PFSK-1 (cell line): ENCODE measurements around the gene CGN.

ENCODE experiments used
- FOXP2 ChIP-seq: optimal IDR thresholded peaks from 2 replicates; pipeline ENCODE3; 2011; ENCODE audit warnings: borderline replicate concordance, control low read depth, inconsistent platforms; ENCODE audit not compliant: insufficient read depth; ENCODE audit errors: extremely low read length, extremely low read depth
- POLR2AphosphoS5 ChIP-seq: IDR thresholded peaks from 2 replicates; pipeline ENCODE4 v1.6.1; 2012; ENCODE audit warnings: low read depth, mild to moderate bottlenecking, control low read depth, low read length, moderate library complexity
- SIN3A ChIP-seq: IDR thresholded peaks from 2 replicates; pipeline ENCODE4 v1.6.1; 2012; ENCODE audit warnings: mild to moderate bottlenecking, low read length, moderate library complexity, borderline replicate concordance; ENCODE audit not compliant: insufficient read depth
- TAF1 ChIP-seq: IDR thresholded peaks from 2 replicates; pipeline ENCODE4 v1.6.1; 2012; ENCODE audit warnings: low read length, control low read depth, borderline replicate concordance; ENCODE audit not compliant: insufficient read depth
- TF ChIP-seq, protein P1 (sequence below), 2 experiments: IDR thresholded peaks; 2 replicates each; pipeline versions ENCODE4 v1.6.1 to v1.8.0; 2011 to 2012; ENCODE audit warnings: low read depth in 2 of 2, low read length in 2 of 2, control low read depth in 1 of 2, inconsistent platforms in 1 of 2, mild to moderate bottlenecking in 1 of 2, moderate library complexity in 1 of 2; ENCODE audit not compliant: insufficient read depth in 1 of 2

Gene CGN

GRCh38 chr1:151579436-151580225 is 68.4 kb downstream of the CGN start:
- TF ChIP-seq POLR2AphosphoS5: no peak
- no peak for TF ChIP-seq SIN3A
- TF ChIP-seq, protein P1, sequence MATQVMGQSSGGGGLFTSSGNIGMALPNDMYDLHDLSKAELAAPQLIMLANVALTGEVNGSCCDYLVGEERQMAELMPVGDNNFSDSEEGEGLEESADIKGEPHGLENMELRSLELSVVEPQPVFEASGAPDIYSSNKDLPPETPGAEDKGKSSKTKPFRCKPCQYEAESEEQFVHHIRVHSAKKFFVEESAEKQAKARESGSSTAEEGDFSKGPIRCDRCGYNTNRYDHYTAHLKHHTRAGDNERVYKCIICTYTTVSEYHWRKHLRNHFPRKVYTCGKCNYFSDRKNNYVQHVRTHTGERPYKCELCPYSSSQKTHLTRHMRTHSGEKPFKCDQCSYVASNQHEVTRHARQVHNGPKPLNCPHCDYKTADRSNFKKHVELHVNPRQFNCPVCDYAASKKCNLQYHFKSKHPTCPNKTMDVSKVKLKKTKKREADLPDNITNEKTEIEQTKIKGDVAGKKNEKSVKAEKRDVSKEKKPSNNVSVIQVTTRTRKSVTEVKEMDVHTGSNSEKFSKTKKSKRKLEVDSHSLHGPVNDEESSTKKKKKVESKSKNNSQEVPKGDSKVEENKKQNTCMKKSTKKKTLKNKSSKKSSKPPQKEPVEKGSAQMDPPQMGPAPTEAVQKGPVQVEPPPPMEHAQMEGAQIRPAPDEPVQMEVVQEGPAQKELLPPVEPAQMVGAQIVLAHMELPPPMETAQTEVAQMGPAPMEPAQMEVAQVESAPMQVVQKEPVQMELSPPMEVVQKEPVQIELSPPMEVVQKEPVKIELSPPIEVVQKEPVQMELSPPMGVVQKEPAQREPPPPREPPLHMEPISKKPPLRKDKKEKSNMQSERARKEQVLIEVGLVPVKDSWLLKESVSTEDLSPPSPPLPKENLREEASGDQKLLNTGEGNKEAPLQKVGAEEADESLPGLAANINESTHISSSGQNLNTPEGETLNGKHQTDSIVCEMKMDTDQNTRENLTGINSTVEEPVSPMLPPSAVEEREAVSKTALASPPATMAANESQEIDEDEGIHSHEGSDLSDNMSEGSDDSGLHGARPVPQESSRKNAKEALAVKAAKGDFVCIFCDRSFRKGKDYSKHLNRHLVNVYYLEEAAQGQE (IDR thresholded peaks at IDR 0.05; ENCODE audit: insufficient read depth in 1 of 2, low read depth in 2 of 2, low read length in 2 of 2): no peak
- TF ChIP-seq TAF1: no peak

DNA sequence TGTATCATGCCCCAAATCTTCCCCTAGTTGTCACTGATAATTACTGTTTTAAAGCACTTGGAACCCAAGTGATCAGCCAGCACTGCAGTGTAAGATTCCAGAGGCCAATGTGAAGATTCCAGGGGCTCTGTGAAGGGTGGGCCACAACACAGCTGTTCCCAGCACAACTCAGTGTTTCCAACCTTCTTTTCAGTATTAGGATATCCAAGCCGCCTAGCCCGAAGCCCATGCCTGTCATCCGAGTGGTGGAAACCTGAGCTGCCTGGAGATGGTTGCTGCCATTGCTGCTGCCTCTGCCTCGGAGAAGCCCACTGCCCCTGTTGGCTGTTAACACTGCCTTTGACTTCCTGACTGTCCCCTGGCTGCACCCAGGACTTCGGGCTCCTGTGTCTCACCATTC is 70.3 kb downstream of the CGN start:
- TF ChIP-seq TAF1: no peak
- TF ChIP-seq, protein P1 (IDR thresholded peaks at IDR 0.05; ENCODE audit: insufficient read depth in 1 of 2, low read depth in 2 of 2, low read length in 2 of 2): no peak
- TF ChIP-seq SIN3A: no peak
- no peak for TF ChIP-seq POLR2AphosphoS5
- TF ChIP-seq FOXP2: no peak

DNA sequence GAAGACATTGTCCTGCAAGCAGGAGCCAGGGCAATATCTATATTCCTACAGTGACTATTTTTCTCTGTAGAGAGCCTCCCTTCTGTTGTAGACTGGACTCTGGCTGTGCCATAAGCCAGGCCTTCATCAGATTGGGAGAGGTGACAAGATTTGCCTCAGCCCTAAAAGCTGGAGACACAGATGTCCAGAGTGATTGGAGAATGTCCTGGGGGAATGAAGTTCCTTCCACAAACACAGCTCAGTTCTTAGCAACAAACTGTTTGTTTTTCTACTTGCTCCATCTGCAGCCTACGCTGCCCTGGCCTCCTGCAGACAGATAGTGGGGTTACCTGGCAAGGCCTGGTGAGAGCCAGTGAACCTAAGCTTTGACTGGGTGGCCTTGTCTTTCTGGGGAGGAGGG is 70.7 kb downstream of the CGN start:
- no peak for TF ChIP-seq SIN3A

DNA sequence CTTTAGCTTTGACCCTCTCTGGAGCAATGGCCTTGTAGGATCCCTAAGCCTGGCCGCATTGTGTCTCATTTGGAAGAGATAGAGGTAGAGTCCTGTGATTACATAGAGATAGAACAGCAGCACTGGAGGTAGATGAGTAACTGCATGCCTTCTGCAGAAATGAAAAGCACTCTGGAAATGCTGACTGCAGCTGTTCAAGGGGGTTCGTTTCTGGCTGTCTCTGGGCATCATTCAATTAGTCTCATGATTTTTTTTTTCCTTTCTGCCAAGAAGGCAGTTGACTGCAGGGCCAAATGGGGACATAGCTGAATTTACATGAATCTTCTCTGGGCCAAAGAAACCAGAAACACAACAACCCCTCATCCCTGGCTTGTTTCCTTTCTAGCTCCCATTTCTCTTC is 72.6 kb downstream of the CGN start:
- TF ChIP-seq POLR2AphosphoS5 (no peak), SIN3A (no peak)
- TF ChIP-seq, protein P1 (IDR thresholded peaks at IDR 0.05; ENCODE audit: insufficient read depth in 1 of 2, low read depth in 2 of 2, low read length in 2 of 2): no peak

DNA sequence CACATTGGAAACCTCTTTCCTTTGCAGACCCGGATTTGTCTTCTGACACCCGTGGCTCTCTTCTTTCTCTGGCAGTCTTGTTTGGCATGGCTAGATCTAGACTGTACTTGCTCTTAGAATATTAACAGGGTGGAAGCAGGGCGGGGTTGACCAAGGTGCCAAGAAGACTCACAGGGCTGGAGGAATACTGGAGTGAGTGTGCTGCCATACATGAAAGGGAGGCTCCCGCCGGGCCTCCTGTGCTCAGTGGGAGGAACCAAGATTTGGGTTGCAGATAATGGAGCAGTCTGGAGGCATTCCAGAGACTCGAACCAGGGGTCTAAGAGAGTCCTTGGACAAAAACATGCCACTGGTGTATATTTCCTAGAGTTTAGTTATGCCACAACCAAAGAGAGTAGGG is 73.1 kb downstream of the CGN start:
- TF ChIP-seq TAF1: no peak
- TF ChIP-seq FOXP2: no peak
- no peak for TF ChIP-seq POLR2AphosphoS5
- TF ChIP-seq, protein P1 (IDR thresholded peaks at IDR 0.05; ENCODE audit: insufficient read depth in 1 of 2, low read depth in 2 of 2, low read length in 2 of 2): no peak
- no peak for TF ChIP-seq SIN3A

GRCh38 chr1:151584780-151585179 is 73.6 kb downstream of the CGN start:
- TF ChIP-seq, protein P1 (IDR thresholded peaks at IDR 0.05; ENCODE audit: insufficient read depth in 1 of 2, low read depth in 2 of 2, low read length in 2 of 2): no peak
- TF ChIP-seq SIN3A: no peak
- no peak for TF ChIP-seq TAF1
- no peak for TF ChIP-seq POLR2AphosphoS5
- TF ChIP-seq FOXP2: no peak
